GM23338 (cell line): Measurements from ENCODE around the gene PCNT. TPM values are rescaled to one million over a fixed set of nuclear protein-coding genes. Genes with fewer than 3 reads are reported as not detected.

ENCODE experiments used
- ATAC-seq: fragments of 200-7000 bp; cut with Tn5 transposase; 3 replicates; pipeline ENCODE4 v1.9.1; 2020
- DNase-seq: peaks from one replicate; pipeline ENCODE4 v3.0.0-alpha.2; 2015; ENCODE audit warnings: low spot score
- H2AFZ ChIP-seq: fragments of 200-600 bp; sonication (generic); 2 replicates; pipeline ENCODE4 v1.8.0; 2016; ENCODE audit warnings: antibody characterized with exemption, mild to moderate bottlenecking, moderate library complexity
- H3F3A ChIP-seq: fragments of 200-600 bp; sonication (generic); replicated peaks from 2 replicates; pipeline ENCODE4 v1.8.0; 2017; ENCODE audit warnings: antibody characterized with exemption, mixed run types, low read depth
- H3K27ac ChIP-seq: fragments of 200-600 bp; sonication (generic); 2 replicates; pipeline ENCODE4 v1.6.1; 2016; ENCODE audit warnings: low read depth
- H3K27me3 ChIP-seq: fragments of 200-600 bp; sonication (generic); 2 replicates; pipeline ENCODE4 v1.8.0; 2016; ENCODE audit warnings: mild to moderate bottlenecking, mixed run types, moderate library complexity; ENCODE audit not compliant: insufficient read depth
- H3K36me3 ChIP-seq: fragments of 200-600 bp; sonication (generic); 2 replicates; pipeline ENCODE4 v1.8.0; 2016; ENCODE audit warnings: mild to moderate bottlenecking; ENCODE audit not compliant: insufficient read depth
- H3K4me1 ChIP-seq: fragments of 200-600 bp; sonication (generic); 2 replicates; pipeline ENCODE4 v1.8.0; 2016; ENCODE audit warnings: mild to moderate bottlenecking, moderate library complexity; ENCODE audit not compliant: insufficient read depth
- H3K4me2 ChIP-seq: fragments of 200-600 bp; sonication (generic); 2 replicates; pipeline ENCODE4 v1.7.1; 2017; ENCODE audit warnings: mixed run types
- H3K4me3 ChIP-seq: fragments of 200-600 bp; sonication (generic); 2 replicates; pipeline ENCODE4 v1.6.1; 2016; ENCODE audit warnings: mixed run types
- H3K79me2 ChIP-seq: fragments of 200-600 bp; sonication (generic); replicated peaks from 2 replicates; pipeline ENCODE4 v1.8.0; 2017; ENCODE audit warnings: mild to moderate bottlenecking; ENCODE audit not compliant: insufficient read depth
- H3K9me2 ChIP-seq: fragments of 200-600 bp; sonication (generic); 2 replicates; pipeline ENCODE4 v1.8.0; 2017; ENCODE audit not compliant: insufficient read depth
- H4K20me1 ChIP-seq: fragments of 200-600 bp; sonication (generic); replicated peaks from 2 replicates; pipeline ENCODE4 v1.8.0; 2017; ENCODE audit warnings: mild to moderate bottlenecking; ENCODE audit not compliant: insufficient read depth
- H3K27ac Mint-ChIP-seq: 2 replicates; pipeline ENCODE4 v1.8.0; 2020; ENCODE audit warnings: inconsistent platforms, mild to moderate bottlenecking, moderate library complexity, mixed read lengths
- H3K27me3 Mint-ChIP-seq: 3 replicates; pipeline ENCODE4 v1.8.0; 2022; ENCODE audit warnings: low read depth, mild to moderate bottlenecking, moderate library complexity, mixed read lengths, inconsistent platforms; ENCODE audit not compliant: insufficient read depth, poor library complexity
- H3K36me3 Mint-ChIP-seq: 3 replicates; pipeline ENCODE4 v1.8.0; 2021; ENCODE audit warnings: low read depth, mild to moderate bottlenecking, inconsistent platforms, moderate library complexity, mixed read lengths
- H3K4me1 Mint-ChIP-seq: 3 replicates; pipeline ENCODE4 v1.8.0; 2020; ENCODE audit warnings: mild to moderate bottlenecking, inconsistent platforms, mixed read lengths
- H3K4me3 Mint-ChIP-seq: 3 replicates; pipeline ENCODE4 v1.8.0; 2021; ENCODE audit warnings: moderate library complexity, mild to moderate bottlenecking, inconsistent platforms, mixed read lengths
- H3K9me3 Mint-ChIP-seq: 3 replicates; pipeline ENCODE4 v1.8.0; 2020; ENCODE audit warnings: moderate library complexity, mild to moderate bottlenecking, inconsistent platforms, mixed read lengths
- CTCF ChIP-seq, 2 experiments: fragments of 200-600 bp in 1 of 2; sonication (generic) in 1 of 2; conservative IDR thresholded peaks; 2 replicates each; pipeline versions ENCODE4 v1.5.1 to v1.6.1; 2016 to 2017; ENCODE audit warnings: antibody characterized with exemption in 2 of 2, low read depth in 2 of 2, mild to moderate bottlenecking in 2 of 2, moderate library complexity in 1 of 2
- EZH2 ChIP-seq: fragments of 200-600 bp; sonication (generic); IDR thresholded peaks from one replicate; pipeline ENCODE4 v1.8.0; 2017; ENCODE audit warnings: antibody characterized with exemption, mild to moderate bottlenecking, low read depth; ENCODE audit not compliant: unreplicated experiment
- JUNB ChIP-seq: IDR thresholded peaks from one replicate; pipeline ENCODE4 v1.6.1; 2016; ENCODE audit warnings: antibody characterized with exemption; ENCODE audit not compliant: unreplicated experiment
- POLR2AphosphoS5 ChIP-seq: IDR thresholded peaks from 2 replicates; pipeline ENCODE4 v1.6.1; 2016; ENCODE audit warnings: antibody characterized with exemption, low read depth
- REST ChIP-seq: IDR thresholded peaks from one replicate; pipeline ENCODE4 v1.6.1; 2018; ENCODE audit warnings: antibody characterized with exemption; ENCODE audit not compliant: unreplicated experiment
- ZNF331 ChIP-seq: fragments of 250-450 bp; sonication (Bioruptor Pico); IDR thresholded peaks from 2 replicates; pipeline ENCODE4 v1.5.0; 2020; ENCODE audit warnings: low read depth, mild to moderate bottlenecking, moderate library complexity
- polyA plus RNA-seq: library from polyadenylated mRNA; unstranded; fragments of >200 nt; fragmentation: Nextera tagmentation; extraction: Ambion mirVana; gene quantifications from 2 replicates; pipeline ENCODE4 v1.2.1, GENCODE V29; 2016
- total RNA-seq: library from RNA; depleted of rRNA; stranded (reverse); fragments of >200 nt; shearing (Covaris generic); gene quantifications from 2 replicates; pipeline ENCODE4 v1.2.3, GENCODE V29; 2014

Gene PCNT
- total and polyA plus RNA-seq, 2 experiments from 2014 or later: 39.6 to 46.1 TPM

- H3K4me1 Mint-ChIP-seq: peaks cover 18% of the 10 kb centered on the region
- no peak overlapping the region for H3K27ac Mint-ChIP-seq
- Histone ChIP-seq H3K27me3 (peaks cover 8% of the 10 kb centered on the region), H3K4me1 (no peaks in the 10 kb centered on the region; the same call in 1 of the 2 replicates), H2AFZ (no peak overlapping the region), H3K9me2 (no peaks in the 10 kb centered on the region), H3K4me2 (no peak overlapping the region), H3K79me2 (peaks cover 5% of the 10 kb centered on the region), H3F3A (peaks cover 7% of the 10 kb centered on the region; the same call in 1 of the 2 replicates), H4K20me1 (no peaks in the 10 kb centered on the region), H3K4me3 (no peak overlapping the region), H3K36me3 (peaks cover 6% of the 10 kb centered on the region; the same call in 1 of the 2 replicates), H3K27ac (no peak overlapping the region)
- TF ChIP-seq ZNF331 (CRISPR knock-in tag) (no peak), POLR2AphosphoS5 (no peak), JUNB (no peak), REST (no peak), EZH2 (no peak)
- H3K9me3 Mint-ChIP-seq: peaks cover 13% of the 10 kb centered on the region; the same call in 2 of the 3 replicates
- no peak overlapping the region for H3K4me3 Mint-ChIP-seq
- DNase-seq (no peak), ATAC-seq (no peak)
- H3K36me3 Mint-ChIP-seq: peaks cover 29% of the 10 kb centered on the region
- H3K27me3 Mint-ChIP-seq: peaks cover 25% of the 10 kb centered on the region
Measured at GRCh38 chr21:46294647-46295176, 29.2 kb upstream of the PCNT start.

DNA sequence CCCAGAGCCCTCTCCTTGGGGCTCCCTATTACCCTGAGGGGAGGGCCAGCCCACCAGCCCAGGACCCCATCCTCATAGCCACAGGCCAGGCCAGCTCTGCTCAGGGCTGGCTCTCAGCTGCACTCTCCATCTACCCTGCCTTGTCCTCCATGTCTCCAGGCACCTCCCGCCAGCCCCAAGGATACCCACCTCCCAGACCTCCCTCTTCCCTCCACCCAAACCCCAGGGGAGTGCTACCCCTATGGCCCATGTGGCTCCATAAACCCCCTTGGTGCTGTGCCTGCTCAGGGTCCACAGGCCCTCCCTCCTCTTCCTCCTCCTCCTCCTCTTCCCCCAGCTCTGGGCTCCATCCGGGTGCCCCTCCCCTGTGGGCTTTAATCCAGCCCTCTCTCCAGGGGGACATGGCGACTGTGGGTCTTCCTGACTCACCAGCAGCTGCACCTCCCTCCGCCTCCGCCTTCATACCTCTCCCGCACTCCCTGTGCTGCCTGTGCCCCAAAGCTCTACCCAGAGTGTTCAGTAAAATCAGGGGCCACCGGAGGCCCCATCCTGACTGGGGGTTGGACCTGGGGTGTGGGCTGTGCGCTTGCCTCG, 28.7 kb upstream of the PCNT start:
- H3K36me3 Mint-ChIP-seq: peaks cover 34% of the 10 kb centered on the region
- peaks cover 25% of the 10 kb centered on the region for H3K27me3 Mint-ChIP-seq
- no peak overlapping the region for H3K27ac ChIP-seq
- H3K9me2 ChIP-seq: no peaks in the 10 kb centered on the region
- H3K4me1 Mint-ChIP-seq: peaks cover 16% of the 10 kb centered on the region
- no peaks in the 10 kb centered on the region for H4K20me1 ChIP-seq
- H3K79me2 ChIP-seq: peaks cover under 1% of the 10 kb centered on the region; the same call in 1 of the 2 replicates
- H2AFZ ChIP-seq: no peak overlapping the region
- DNase-seq: peak; percentile 22
- peak overlapping the region; percentile 55; the same call in 1 of the 2 replicates for H3K4me2 ChIP-seq
- H3F3A ChIP-seq: peaks cover 7% of the 10 kb centered on the region; the same call in 1 of the 2 replicates
- H3K27ac Mint-ChIP-seq: no peak overlapping the region
- H3K36me3 ChIP-seq: peaks cover 6% of the 10 kb centered on the region; the same call in 1 of the 2 replicates
- no peaks in the 10 kb centered on the region; the same call in 1 of the 2 replicates for H3K4me1 ChIP-seq
- peaks cover 16% of the 10 kb centered on the region; the same call in 2 of the 3 replicates for H3K9me3 Mint-ChIP-seq
- H3K4me3 Mint-ChIP-seq: no peak overlapping the region
- no peak overlapping the region for H3K4me3 ChIP-seq
- peaks cover 8% of the 10 kb centered on the region for H3K27me3 ChIP-seq
- peak; percentile 9 for ATAC-seq
- TF ChIP-seq REST (no peak), CTCF (conservative IDR thresholded peaks at IDR 0.05; ENCODE audit: low read depth in 2 of 2) (no peak)
